ENCODE data around the gene CYYR1.

The CYYR1 gene

GRCh38 chr21:26503414-26503813, 69.7 kb downstream of the CYYR1 start:
- TF ChIP-seq ZNF791 (tag by site-specific recombination; IDR thresholded peaks at IDR 0.05) = no peak
- TF ChIP-seq ZSCAN23 (tag by site-specific recombination; IDR thresholded peaks at IDR 0.05) = no peak
- no peak for TF ChIP-seq ZNF600 (tag by site-specific recombination; IDR thresholded peaks at IDR 0.05)
- no peak for TF ChIP-seq ZBTB44 (tag by site-specific recombination; IDR thresholded peaks at IDR 0.05)
- TF ChIP-seq ZNF311 (tag by site-specific recombination; IDR thresholded peaks at IDR 0.05; ENCODE audit: borderline replicate concordance) = no peak
- TF ChIP-seq ZNF513 (tag by site-specific recombination; IDR thresholded peaks at IDR 0.05) = no peak
- no peak for TF ChIP-seq ZNF112 (tag by site-specific recombination; IDR thresholded peaks at IDR 0.05)
- no peak for TF ChIP-seq ZBTB10 (tag by site-specific recombination; IDR thresholded peaks at IDR 0.05)
- no peak for TF ChIP-seq ZNF768 (tag by site-specific recombination; IDR thresholded peaks at IDR 0.05)
- TF ChIP-seq SP2 (tag by site-specific recombination; IDR thresholded peaks at IDR 0.05) = no peak
- no peak for TF ChIP-seq ZNF843 (tag by site-specific recombination; IDR thresholded peaks at IDR 0.05)
- TF ChIP-seq MZF1 (tag by site-specific recombination; IDR thresholded peaks at IDR 0.05; ENCODE audit: borderline replicate concordance) = no peak
- no peak for TF ChIP-seq ZNF341 (tag by site-specific recombination; IDR thresholded peaks at IDR 0.05; ENCODE audit: low read depth)
- TF ChIP-seq PBX3 (CRISPR knock-in tag; IDR thresholded peaks at IDR 0.05) = no peak
- TF ChIP-seq ZNF623 (tag by site-specific recombination; IDR thresholded peaks at IDR 0.05) = no peak
- no peak for TF ChIP-seq ZNF138 (tag by site-specific recombination; IDR thresholded peaks at IDR 0.05; ENCODE audit: borderline replicate concordance)
- no peak for TF ChIP-seq ZNF391 (tag by site-specific recombination; IDR thresholded peaks at IDR 0.05; ENCODE audit: borderline replicate concordance, low read depth)
- TF ChIP-seq ZFHX2 (tag by site-specific recombination; conservative IDR thresholded peaks at IDR 0.05) = no peak
- TF ChIP-seq ZFP37 (tag by site-specific recombination; IDR thresholded peaks at IDR 0.05) = no peak
- no peak for TF ChIP-seq ZBTB17 (tag by site-specific recombination; IDR thresholded peaks at IDR 0.05)
- H3K27ac ChIP-seq (ENCODE audit: extremely low read depth, low read depth, low read length) = no peak overlapping the region
- POLR2A ChIA-PET = no interaction called here
- no peak overlapping the region for H3K4me3 ChIP-seq (ENCODE audit: low read depth, low read length)
- H3K4me1 ChIP-seq (ENCODE audit: control insufficient read depth, insufficient read depth, low read length) = no peaks in the 10 kb centered on the region
- no peaks in the 10 kb centered on the region for H3K9me3 ChIP-seq (ENCODE audit: control insufficient read depth, insufficient read depth, low read depth, low read length)
- CTCF ChIA-PET = no interaction called here
- no peaks in the 10 kb centered on the region for H3K36me3 ChIP-seq (ENCODE audit: control insufficient read depth in 2 of 2, insufficient read depth in 1 of 2, low read length in 2 of 2)

- no peak overlapping the region for H3K4me3 ChIP-seq (ENCODE audit: low read depth, low read length)
- POLR2A ChIA-PET = no interaction called here
- CTCF ChIA-PET = no interaction called here
- H3K36me3 ChIP-seq (ENCODE audit: control insufficient read depth in 2 of 2, insufficient read depth in 1 of 2, low read length in 2 of 2) = no peaks in the 10 kb centered on the region
- no peaks in the 10 kb centered on the region for H3K4me1 ChIP-seq (ENCODE audit: control insufficient read depth, insufficient read depth, low read length)
- H3K9me3 ChIP-seq (ENCODE audit: control insufficient read depth, insufficient read depth, low read depth, low read length) = no peaks in the 10 kb centered on the region
- H3K27ac ChIP-seq (ENCODE audit: extremely low read depth, low read depth, low read length) = no peak overlapping the region
- TF ChIP-seq ZNF76 (tag by site-specific recombination; IDR thresholded peaks at IDR 0.05; ENCODE audit: borderline replicate concordance, low read depth) (no peak), ZNF677 (tag by site-specific recombination; IDR thresholded peaks at IDR 0.05) (no peak), ZNF404 (tag by site-specific recombination; IDR thresholded peaks at IDR 0.05) (no peak), ZNF514 (tag by site-specific recombination; IDR thresholded peaks at IDR 0.05) (no peak), SALL2 (tag by site-specific recombination; IDR thresholded peaks at IDR 0.05; ENCODE audit: borderline replicate concordance) (no peak), ZBTB11 (tag by site-specific recombination; conservative IDR thresholded peaks at IDR 0.05; ENCODE audit: low read depth) (no peak), SCRT2 (tag by site-specific recombination; IDR thresholded peaks at IDR 0.05) (no peak)
These were observed 71.5 kb downstream of the CYYR1 start for GRCh38 chr21:26501495-26502021.
